HepG2 (cell line): ENCODE measurements around the gene RNASE4. TPM values are rescaled to one million over a fixed set of nuclear protein-coding genes. Genes with fewer than 3 reads are reported as not detected.

Experiments used
- ATAC-seq: fragments of 200-7000 bp; cut with Tn5 transposase; 3 replicates; pipeline ENCODE4 v1.9.1; 2020; ENCODE audit warnings: mild to moderate bottlenecking, moderate library complexity
- BruUV-seq: library from RNA; stranded (reverse); fragments of 400-500 nt; replicated peaks from 2 replicates; lab custom pipeline; 2021; lab: Mats Ljungman, UMichigan
- CTCF ChIA-PET: fragments of 300-600 bp; formaldehyde crosslinking; extraction: SDS; loops from one replicate; lab custom pipeline; 2021; ENCODE audit warnings: low total read pairs, inconsistent platforms, low intra/inter-chr PET ratio; lab: Yijun Ruan, JAX
- POLR2A ChIA-PET: fragments of 350-600 bp; sonication (Branson Sonifier 250); formaldehyde crosslinking; loops from one replicate; lab custom pipeline; 2020; ENCODE audit warnings: antibody characterized with exemption, inconsistent platforms; lab: Yijun Ruan, JAX
- DNase-seq: peaks from one replicate; pipeline ENCODE4 v3.0.0-alpha.2; 2015; ENCODE audit warnings: low spot score
- FAIRE-seq: peaks from 3 replicates; lab custom pipeline; 2011; peaks lifted over from hg19 to GRCh38; lab: Jason Lieb, UNC
- H2AFZ ChIP-seq: one replicate; pipeline ENCODE4 v1.6.1; 2011; ENCODE audit warnings: low read length, inconsistent platforms
- H3K27ac ChIP-seq: fragments of 300-600 bp; 3 replicates; pipeline ENCODE4 v1.8.0; 2011; ENCODE audit warnings: mixed run types, mild to moderate bottlenecking, mixed read lengths, low read length, inconsistent platforms; ENCODE audit not compliant: insufficient read depth; ENCODE audit errors: extremely low read length
- H3K27me3 ChIP-seq, 2 experiments: fragments of 200-600 bp in 1 of 2; 2 replicates in 1 of 2; 3 replicates in 1 of 2; pipeline versions ENCODE4 v1.6.0 to v1.8.0; 2011; ENCODE audit warnings: low read length in 2 of 2, mild to moderate bottlenecking in 2 of 2, moderate library complexity in 2 of 2, inconsistent platforms in 1 of 2; ENCODE audit not compliant: insufficient read depth in 2 of 2, control insufficient read depth in 1 of 2
- H3K36me3 ChIP-seq, 2 experiments: fragments of 200-600 bp in 1 of 2; replicated peaks in 1 of 2; 2 replicates in 1 of 2; 3 replicates in 1 of 2; pipeline versions ENCODE4 v1.5.1 to v1.8.0; 2011; ENCODE audit warnings: low read length in 2 of 2, inconsistent platforms in 1 of 2; ENCODE audit not compliant: insufficient read depth in 2 of 2, control insufficient read depth in 1 of 2
- H3K4me1 ChIP-seq: 2 replicates; pipeline ENCODE4 v1.5.1; 2012; ENCODE audit warnings: low read length, inconsistent platforms; ENCODE audit not compliant: insufficient read depth
- H3K4me2 ChIP-seq: 2 replicates; pipeline ENCODE4 v1.6.0; 2011; ENCODE audit warnings: low read depth, low read length, inconsistent platforms
- H3K4me3 ChIP-seq, 3 experiments: fragments of 200-600 bp in 1 of 3; sonication (generic), shearing (Covaris generic) in 1 of 3; replicated peaks in 1 of 3; 2 replicates each; pipeline ENCODE4 v1.5.1; 2011 to 2016; ENCODE audit warnings: low read length in 3 of 3, inconsistent platforms in 2 of 3, low read depth in 2 of 3, mild to moderate bottlenecking in 2 of 3, control low read depth in 1 of 3, mixed read lengths in 1 of 3; ENCODE audit not compliant: insufficient read depth in 1 of 3
- H3K79me2 ChIP-seq: one replicate; pipeline ENCODE4 v1.6.1; 2011; ENCODE audit warnings: low read length, inconsistent platforms; ENCODE audit not compliant: insufficient read depth
- H3K9ac ChIP-seq: 2 replicates; pipeline ENCODE4 v1.6.0; 2011; ENCODE audit warnings: mild to moderate bottlenecking, low read depth, low read length, inconsistent platforms; ENCODE audit not compliant: insufficient read depth
- H3K9me3 ChIP-seq: 2 replicates; pipeline ENCODE4 v1.5.1; 2012; ENCODE audit warnings: mild to moderate bottlenecking, low read length
- H4K20me1 ChIP-seq: 2 replicates; pipeline ENCODE4 v1.6.0; 2011; ENCODE audit warnings: inconsistent platforms, mild to moderate bottlenecking, low read length, moderate library complexity; ENCODE audit not compliant: insufficient read depth
- AGO1 ChIP-seq: fragments of 200-400 bp; formaldehyde crosslinking; IDR thresholded peaks from 2 replicates; pipeline ENCODE4 v1.6.1; 2017; ENCODE audit warnings: mild to moderate bottlenecking, low read depth, low read length, moderate library complexity; ENCODE audit not compliant: poor library complexity, severe bottlenecking
- GZF1 ChIP-seq: sonication (generic); formaldehyde crosslinking; IDR thresholded peaks from 2 replicates; pipeline ENCODE4 v1.5.1; 2020; ENCODE audit warnings: mild to moderate bottlenecking, missing genetic modification reagents
- KAT2B ChIP-seq: fragments of 150-350 bp; IDR thresholded peaks from 2 replicates; pipeline ENCODE4 v1.6.1; 2014; ENCODE audit warnings: low read depth, low read length, borderline replicate concordance
- KLF15 ChIP-seq: sonication (generic); formaldehyde crosslinking; IDR thresholded peaks from 2 replicates; pipeline ENCODE4 v1.8.1; 2023; ENCODE audit warnings: borderline replicate concordance, mild to moderate bottlenecking, inconsistent platforms, missing genetic modification reagents, mixed read lengths
- WGBS: methylation state at CpG from one replicate; pipeline ENCODE4 v1.1.6; 2017; ENCODE audit warnings: low lambda C conversion rate; 5-methylcytosine and 5-hydroxymethylcytosine counted together
- in situ Hi-C: cut with HindIII; loops from 2 replicates; pipeline ENCODE4 v1.10.0; 2017; ENCODE audit warnings: low pct_unique_long_range_greater_than_20kb; ENCODE audit not compliant: extremely low pct_ligation_motif_present
- intact Hi-C: fragments of 100-400 bp; cut with micrococcal nuclease; formaldehyde crosslinking; loops from one replicate; pipeline ENCODE4 v1.10.0; 2022; ENCODE audit not compliant: unreplicated experiment
- polyA plus RNA-seq, 8 experiments: library from polyadenylated mRNA; depleted of rRNA in 3 of 8; stranded (reverse) in 7 of 8; unstranded in 1 of 8; fragments of >200 nt; fragmentation: Illumina TruSeq in 4 of 8; extraction: Trizol in 4 of 8; gene quantifications; 2 replicates each; pipeline versions ENCODE4 v1.2.1 to v1.2.3, GENCODE V29; 2011 to 2016; ENCODE audit warnings: low read depth in 4 of 8, missing spikeins in 1 of 8, mixed read lengths in 1 of 8; ENCODE audit not compliant: insufficient read depth in 1 of 8
- total RNA-seq, 5 experiments: library from RNA; depleted of rRNA; stranded (reverse); fragments of >200 nt; fragmentation: Illumina TruSeq; extraction: Trizol; gene quantifications; 2 replicates each; pipeline ENCODE4 v1.2.3, GENCODE V29; 2016; ENCODE audit warnings: low read depth in 1 of 5
- TF ChIP-seq, protein P1 (sequence below): sonication (generic); IDR thresholded peaks from 2 replicates; pipeline ENCODE4 v1.6.1; 2016; ENCODE audit warnings: low read depth, borderline replicate concordance

RNASE4 gene
- total and polyA plus RNA-seq, 2 of the 13 experiments (the other 11 are each of a cell fraction or from before 2014, with no cell fraction given) = 109 to 983 TPM

GRCh38 chr14:20652996-20653975 is 31.1 kb upstream of the RNASE4 start (continued):
- TF ChIP-seq, protein P1, sequence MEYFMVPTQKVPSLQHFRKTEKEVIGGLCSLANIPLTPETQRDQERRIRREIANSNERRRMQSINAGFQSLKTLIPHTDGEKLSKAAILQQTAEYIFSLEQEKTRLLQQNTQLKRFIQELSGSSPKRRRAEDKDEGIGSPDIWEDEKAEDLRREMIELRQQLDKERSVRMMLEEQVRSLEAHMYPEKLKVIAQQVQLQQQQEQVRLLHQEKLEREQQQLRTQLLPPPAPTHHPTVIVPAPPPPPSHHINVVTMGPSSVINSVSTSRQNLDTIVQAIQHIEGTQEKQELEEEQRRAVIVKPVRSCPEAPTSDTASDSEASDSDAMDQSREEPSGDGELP = 0 out of 2 replicates have a peak, but pooled peaks have one; percentile 14
- no peak for TF ChIP-seq AGO1
- no peak for TF ChIP-seq KLF15 (CRISPR knock-in tag)
- peak; percentile 97 for TF ChIP-seq GZF1

- 49% methylated on average over 4 of the region's 4 CpGs for WGBS
- FAIRE-seq (no peak), ATAC-seq (peak; percentile 60), DNase-seq (no peak)
- Histone ChIP-seq H3K36me3 (no peaks in the 10 kb centered on the region), H3K27ac (no peak overlapping the region), H3K4me2 (no peak overlapping the region), H4K20me1 (no peaks in the 10 kb centered on the region), H3K27me3 (peaks cover 0 to 23% of the 10 kb centered on the region in 2 experiments; a peak in 3 of 5 replicates), H3K4me3 (no peak overlapping the region), H2AFZ (no peak overlapping the region), H3K79me2 (no peaks in the 10 kb centered on the region), H3K4me1 (peaks cover 48% of the 10 kb centered on the region), H3K9ac (no peak overlapping the region), H3K9me3 (no peaks in the 10 kb centered on the region)
- no TSS peak for BruUV-seq
- ChIA-PET CTCF (no interaction called here), POLR2A (interaction anchor here (2.5 kb wide), 1 partner anchor 26 kb away, joined by 9 read pairs; no protein-coding TSS in a partner anchor)
- no peak for TF ChIP-seq KAT2B
- intact Hi-C loops (loop anchor here (2.0 kb wide), 2 partner anchors 23 to 199 kb away; no protein-coding TSS in a partner anchor), in situ Hi-C loops (loop anchor here (5.0 kb wide), 1 partner anchor 36 kb away; no protein-coding TSS in a partner anchor)
These were observed 28.5 kb upstream of the RNASE4 start for GRCh38 chr14:20655851-20656250.
